ENCODE measurements around the gene CDH4. TPM values are rescaled to one million over a fixed set of nuclear protein-coding genes. Genes with fewer than 3 reads are reported as not detected.

Gene CDH4
- total RNA-seq, 1 donor from 2014 or later: not detected

GRCh38 chr20:61922411-61922810 lies 670.4 kb downstream of the CDH4 start:
- no peak overlapping the region for H3K27ac ChIP-seq
- TF ChIP-seq, protein P1, sequence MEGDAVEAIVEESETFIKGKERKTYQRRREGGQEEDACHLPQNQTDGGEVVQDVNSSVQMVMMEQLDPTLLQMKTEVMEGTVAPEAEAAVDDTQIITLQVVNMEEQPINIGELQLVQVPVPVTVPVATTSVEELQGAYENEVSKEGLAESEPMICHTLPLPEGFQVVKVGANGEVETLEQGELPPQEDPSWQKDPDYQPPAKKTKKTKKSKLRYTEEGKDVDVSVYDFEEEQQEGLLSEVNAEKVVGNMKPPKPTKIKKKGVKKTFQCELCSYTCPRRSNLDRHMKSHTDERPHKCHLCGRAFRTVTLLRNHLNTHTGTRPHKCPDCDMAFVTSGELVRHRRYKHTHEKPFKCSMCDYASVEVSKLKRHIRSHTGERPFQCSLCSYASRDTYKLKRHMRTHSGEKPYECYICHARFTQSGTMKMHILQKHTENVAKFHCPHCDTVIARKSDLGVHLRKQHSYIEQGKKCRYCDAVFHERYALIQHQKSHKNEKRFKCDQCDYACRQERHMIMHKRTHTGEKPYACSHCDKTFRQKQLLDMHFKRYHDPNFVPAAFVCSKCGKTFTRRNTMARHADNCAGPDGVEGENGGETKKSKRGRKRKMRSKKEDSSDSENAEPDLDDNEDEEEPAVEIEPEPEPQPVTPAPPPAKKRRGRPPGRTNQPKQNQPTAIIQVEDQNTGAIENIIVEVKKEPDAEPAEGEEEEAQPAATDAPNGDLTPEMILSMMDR (IDR thresholded peaks at IDR 0.05): no peak
- DNase-seq (ENCODE audit: low spot score in 2 of 2): no peak
- H3K36me3 ChIP-seq: no peaks in the 10 kb centered on the region
- intact Hi-C loops (cut with DNase I): no loop called here
- no peaks in the 10 kb centered on the region for H3K27me3 ChIP-seq
- no peaks in the 10 kb centered on the region for H3K9me3 ChIP-seq
- H3K4me3 ChIP-seq: no peak overlapping the region
- H3K4me1 ChIP-seq: no peaks in the 10 kb centered on the region

GRCh38 chr20:61922936-61923335 lies 670.9 kb downstream of the CDH4 start:
- no peaks in the 10 kb centered on the region for H3K4me1 ChIP-seq
- H3K36me3 ChIP-seq: no peaks in the 10 kb centered on the region
- no peak overlapping the region for H3K4me3 ChIP-seq
- no peak overlapping the region for H3K27ac ChIP-seq
- DNase-seq (ENCODE audit: low spot score in 2 of 2): no peak
- H3K9me3 ChIP-seq: no peaks in the 10 kb centered on the region
- intact Hi-C loops (cut with DNase I): no loop called here
- H3K27me3 ChIP-seq: no peaks in the 10 kb centered on the region
- TF ChIP-seq, protein P1 (IDR thresholded peaks at IDR 0.05): no peak

GRCh38 chr20:61923371-61924166 lies 671.5 kb downstream of the CDH4 start:
- H3K4me3 ChIP-seq: no peak overlapping the region
- no peak overlapping the region for H3K27ac ChIP-seq
- H3K4me1 ChIP-seq: no peaks in the 10 kb centered on the region
- no peaks in the 10 kb centered on the region for H3K9me3 ChIP-seq
- no peaks in the 10 kb centered on the region for H3K27me3 ChIP-seq
- DNase-seq (ENCODE audit: low spot score in 2 of 2): no peak
- no peaks in the 10 kb centered on the region for H3K36me3 ChIP-seq
- TF ChIP-seq, protein P1 (IDR thresholded peaks at IDR 0.05): no peak
- intact Hi-C loops (cut with DNase I): no loop called here

DNA sequence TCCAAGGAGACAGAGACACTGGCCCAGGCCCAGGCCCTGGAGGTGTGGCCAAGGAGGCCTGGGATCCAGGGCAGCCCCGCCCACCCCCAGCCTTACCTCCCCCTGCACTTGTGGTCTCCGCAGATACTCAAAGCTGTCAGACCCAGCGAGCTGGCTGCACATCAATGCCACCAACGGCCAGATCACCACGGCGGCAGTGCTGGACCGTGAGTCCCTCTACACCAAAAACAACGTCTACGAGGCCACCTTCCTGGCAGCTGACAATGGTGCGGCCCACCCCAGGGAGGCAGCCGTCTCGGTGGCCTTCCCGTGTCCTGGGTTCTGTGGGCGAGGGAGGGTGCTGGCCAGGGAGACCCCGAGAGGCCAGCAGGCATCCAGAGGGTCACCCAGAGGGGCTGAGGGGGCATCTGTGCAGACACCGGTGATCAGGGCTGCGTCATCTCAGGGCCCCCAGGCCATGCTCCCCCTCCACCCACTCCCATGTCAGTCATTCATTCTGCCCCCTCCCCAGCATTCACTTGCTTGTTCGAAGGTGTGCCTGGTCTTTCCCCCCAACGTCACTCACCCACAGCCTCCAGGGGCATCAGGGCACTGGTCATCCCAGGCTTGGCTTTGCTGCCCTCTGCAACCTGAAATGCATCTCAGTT lies 672.3 kb downstream of the CDH4 start:
- H3K36me3 ChIP-seq: no peaks in the 10 kb centered on the region
- DNase-seq (ENCODE audit: low spot score in 2 of 2): no peak
- no peaks in the 10 kb centered on the region for H3K9me3 ChIP-seq
- H3K27me3 ChIP-seq: no peaks in the 10 kb centered on the region
- TF ChIP-seq, protein P1 (IDR thresholded peaks at IDR 0.05): no peak
- no peaks in the 10 kb centered on the region for H3K4me1 ChIP-seq
- H3K4me3 ChIP-seq: no peak overlapping the region
- no peak overlapping the region for H3K27ac ChIP-seq
- intact Hi-C loops (cut with DNase I): no loop called here

DNA sequence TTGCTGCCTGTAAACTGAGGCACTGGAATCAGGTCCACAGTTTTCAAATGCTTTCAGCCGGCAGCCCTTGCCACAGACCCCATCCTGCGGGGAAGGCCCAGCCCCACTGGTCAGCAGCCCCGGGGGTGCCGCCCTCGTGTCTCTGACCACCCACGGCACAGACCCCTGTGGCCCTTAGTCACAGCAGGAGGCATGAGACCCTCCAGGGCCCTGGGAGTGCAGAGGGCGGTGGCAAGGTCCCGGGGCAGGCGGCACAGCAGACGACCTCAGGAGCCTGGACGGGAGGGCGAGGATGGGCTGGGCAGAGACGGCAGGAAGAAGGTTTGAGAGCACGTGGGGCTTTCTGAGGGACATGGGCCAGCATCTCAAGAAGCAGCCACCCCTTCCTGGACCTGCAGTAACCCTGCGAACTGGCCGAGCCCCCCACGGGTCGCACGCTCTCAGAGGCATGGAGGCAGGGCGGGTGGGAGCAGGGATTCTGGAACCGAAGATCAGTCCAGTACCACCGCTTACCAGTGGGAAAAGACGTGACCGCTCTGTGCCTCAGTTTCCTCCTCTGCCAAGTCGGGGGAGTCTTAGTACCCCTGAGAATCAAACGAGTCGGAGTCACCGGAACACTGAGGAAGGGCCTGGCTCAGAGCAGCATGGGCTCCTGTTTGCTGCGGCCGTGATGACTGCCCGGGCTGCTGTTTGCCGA lies 672.9 kb downstream of the CDH4 start:
- intact Hi-C loops (cut with DNase I): no loop called here
- no peaks in the 10 kb centered on the region for H3K4me1 ChIP-seq
- H3K36me3 ChIP-seq: no peaks in the 10 kb centered on the region
- no peaks in the 10 kb centered on the region for H3K27me3 ChIP-seq
- no peaks in the 10 kb centered on the region for H3K9me3 ChIP-seq
- no peak overlapping the region for H3K4me3 ChIP-seq
- TF ChIP-seq, protein P1 (IDR thresholded peaks at IDR 0.05): no peak
- DNase-seq (ENCODE audit: low spot score in 2 of 2): no peak
- H3K27ac ChIP-seq: no peak overlapping the region
